Neutrophil (primary cell): ENCODE measurements around the gene SNAI3.
A peak's percentile ranks its signal among the peaks of the same experiment; 100 is the strongest.

ENCODE experiments used
- H3K27ac ChIP-seq: fragments of 200-600 bp; sonication (generic); 2 replicates; pipeline ENCODE4 v1.5.1; 2016; ENCODE audit warnings: mild to moderate bottlenecking, moderate library complexity
- H3K27me3 ChIP-seq: fragments of 200-600 bp; sonication (generic); 2 replicates; pipeline ENCODE4 v1.6.0; 2016; ENCODE audit warnings: mild to moderate bottlenecking
- H3K36me3 ChIP-seq: fragments of 200-600 bp; sonication (generic); 2 replicates; pipeline ENCODE4 v1.5.1; 2017
- H3K4me1 ChIP-seq, 2 experiments: fragments of 200-600 bp in 1 of 2; sonication (generic) in 1 of 2; 1 replicate in 1 of 2; 2 replicates in 1 of 2; pipeline versions ENCODE4 v1.5.1 to v1.6.1; 2013 to 2016; ENCODE audit warnings: low read depth in 1 of 2, low read length in 1 of 2, mild to moderate bottlenecking in 1 of 2, moderate library complexity in 1 of 2; ENCODE audit not compliant: control insufficient read depth in 1 of 2, insufficient read depth in 1 of 2
- H3K4me3 ChIP-seq, 2 experiments: fragments of 200-600 bp in 1 of 2; sonication (generic) in 1 of 2; 1 replicate in 1 of 2; 2 replicates in 1 of 2; pipeline ENCODE4 v1.5.1; 2013 to 2016; ENCODE audit warnings: low read depth in 1 of 2, low read length in 1 of 2, mild to moderate bottlenecking in 1 of 2, moderate library complexity in 1 of 2
- H3K9me3 ChIP-seq: fragments of 200-600 bp; sonication (generic); 2 replicates; pipeline ENCODE4 v1.5.1; 2016
- CTCF ChIP-seq: fragments of 200-600 bp; sonication (generic); IDR thresholded peaks from 2 replicates; pipeline ENCODE4 v1.5.1; 2016; ENCODE audit warnings: antibody characterized with exemption

SNAI3 gene

GRCh38 chr16:88686439-88687253 lies at the start of gene SNAI3:
Gene SNAI3, minus strand, starts transcription at chr16:88686507. Its CDS starts 101 bp downstream, at chr16:88686406.
- Histone ChIP-seq H3K9me3 (no peaks in the 10 kb centered on the region), H3K4me3 (peak within 1 kb of the TSS; percentile 88 to 96), H3K4me1 (peaks cover 56 to 79% of the 10 kb centered on the region in 2 experiments), H3K27me3 (peaks cover 16% of the 10 kb centered on the region), H3K27ac (peak within 1 kb of the TSS; percentile 87), H3K36me3 (peaks cover 1% of the 10 kb centered on the region)
- TF ChIP-seq CTCF: peak; percentile 35

GRCh38 chr16:88736088-88736487 lies 49.8 kb upstream of the SNAI3 start:
- H3K36me3 ChIP-seq: peaks cover 35% of the 10 kb centered on the region
- no peaks in the 10 kb centered on the region for H3K9me3 ChIP-seq
- H3K27ac ChIP-seq: no peak overlapping the region
- H3K27me3 ChIP-seq: no peaks in the 10 kb centered on the region
- H3K4me3 ChIP-seq: no peak overlapping the region
- no peak for TF ChIP-seq CTCF
- peaks cover 2 to 8% of the 10 kb centered on the region in 2 experiments for H3K4me1 ChIP-seq

GRCh38 chr16:88735616-88736015 lies 49.3 kb upstream of the SNAI3 start:
- peaks cover 34% of the 10 kb centered on the region for H3K36me3 ChIP-seq
- H3K27ac ChIP-seq: no peak overlapping the region
- H3K4me3 ChIP-seq: no peak overlapping the region
- H3K9me3 ChIP-seq: no peaks in the 10 kb centered on the region
- H3K4me1 ChIP-seq: peaks cover 2 to 8% of the 10 kb centered on the region in 2 experiments
- TF ChIP-seq CTCF: no peak
- no peaks in the 10 kb centered on the region for H3K27me3 ChIP-seq

- H3K27ac ChIP-seq: no peak overlapping the region
- peaks cover 32% of the 10 kb centered on the region for H3K36me3 ChIP-seq
- H3K4me1 ChIP-seq: peaks cover 2 to 8% of the 10 kb centered on the region in 2 experiments
- no peak for TF ChIP-seq CTCF
- no peaks in the 10 kb centered on the region for H3K9me3 ChIP-seq
- H3K27me3 ChIP-seq: no peaks in the 10 kb centered on the region
- no peak overlapping the region for H3K4me3 ChIP-seq
Measured at GRCh38 chr16:88735121-88735520, 48.8 kb upstream of the SNAI3 start.

GRCh38 chr16:88734361-88734728 lies 48.0 kb upstream of the SNAI3 start:
- Histone ChIP-seq H3K4me3 (no peak overlapping the region), H3K36me3 (peaks cover 27% of the 10 kb centered on the region)

More at GRCh38 chr16:88734361-88734728, 48.0 kb upstream of the SNAI3 start:
- peaks cover 2 to 8% of the 10 kb centered on the region in 2 experiments for H3K4me1 ChIP-seq
- TF ChIP-seq CTCF: no peak
- H3K27me3 ChIP-seq: no peaks in the 10 kb centered on the region
- no peaks in the 10 kb centered on the region for H3K9me3 ChIP-seq
- no peak overlapping the region for H3K27ac ChIP-seq
